WTC11 (cell line): Measurements from ENCODE around the gene RAB35. TPM values are rescaled to one million over a fixed set of nuclear protein-coding genes. Genes with fewer than 3 reads are reported as not detected.

ENCODE experiments used
- ATAC-seq: fragments of 200-7000 bp; cut with Tn5 transposase; 2 replicates; pipeline ENCODE4 v1.10.0; 2021; ENCODE audit warnings: mild to moderate bottlenecking, moderate library complexity
- CTCF ChIA-PET: fragments of 300-600 bp; sonication (Branson Sonifier 250); formaldehyde crosslinking; loops from one replicate; lab custom pipeline; 2021; ENCODE audit warnings: antibody characterized with exemption; lab: Charles Lee
- POLR2A ChIA-PET: fragments of 350-600 bp; sonication (Branson Sonifier 250); formaldehyde crosslinking; loops from one replicate; lab custom pipeline; 2021; ENCODE audit warnings: antibody characterized with exemption; lab: Charles Lee
- DNase-seq: peaks from one replicate; pipeline ENCODE4 v3.0.0; 2021; ENCODE audit warnings: low spot score
- H3K27ac Mint-ChIP-seq: 2 replicates; pipeline ENCODE4 v1.8.0; 2021; ENCODE audit warnings: mixed read lengths
- H3K27me3 Mint-ChIP-seq: 2 replicates; pipeline ENCODE4 v1.8.0; 2021; ENCODE audit warnings: low read depth, mild to moderate bottlenecking, moderate library complexity, mixed read lengths
- H3K36me3 Mint-ChIP-seq: 2 replicates; pipeline ENCODE4 v1.8.0; 2021; ENCODE audit warnings: mixed read lengths
- H3K4me1 Mint-ChIP-seq: 2 replicates; pipeline ENCODE4 v1.8.0; 2022; ENCODE audit warnings: mixed read lengths
- H3K4me3 Mint-ChIP-seq: 2 replicates; pipeline ENCODE4 v1.8.0; 2021; ENCODE audit warnings: mild to moderate bottlenecking, moderate library complexity, mixed read lengths
- H3K9me3 Mint-ChIP-seq: 2 replicates; pipeline ENCODE4 v1.8.0; 2021; ENCODE audit warnings: mixed read lengths
- CREM ChIP-seq: sonication (generic); formaldehyde crosslinking; IDR thresholded peaks from 2 replicates; pipeline ENCODE4 v1.8.1; 2022; ENCODE audit warnings: mild to moderate bottlenecking, missing genetic modification reagents, moderate library complexity
- ETV6 ChIP-seq: sonication (generic); formaldehyde crosslinking; IDR thresholded peaks from 2 replicates; pipeline ENCODE4 v1.8.1; 2022; ENCODE audit warnings: mild to moderate bottlenecking, missing genetic modification reagents
- FOXJ3 ChIP-seq: sonication (generic); formaldehyde crosslinking; IDR thresholded peaks from 2 replicates; pipeline ENCODE4 v1.9.0; 2021; ENCODE audit warnings: missing genetic modification reagents, mild to moderate bottlenecking, borderline replicate concordance
- GABPB1 ChIP-seq: sonication (generic); formaldehyde crosslinking; IDR thresholded peaks from 2 replicates; pipeline ENCODE4 v1.8.1; 2023; ENCODE audit warnings: mild to moderate bottlenecking, missing genetic modification reagents
- NR1H2 ChIP-seq: sonication (generic); formaldehyde crosslinking; IDR thresholded peaks from 2 replicates; pipeline ENCODE4 v1.9.0; 2021; ENCODE audit warnings: mild to moderate bottlenecking, moderate library complexity, missing genetic modification reagents
- NR3C1 ChIP-seq: sonication (generic); formaldehyde crosslinking; conservative IDR thresholded peaks from 2 replicates; pipeline ENCODE4 v1.8.1; 2023; ENCODE audit warnings: low read depth, mild to moderate bottlenecking, missing genetic modification reagents
- OVOL2 ChIP-seq: fragments of 250-450 bp; sonication (Bioruptor Pico); IDR thresholded peaks from 2 replicates; pipeline ENCODE4 v1.9.0; 2021; ENCODE audit warnings: mild to moderate bottlenecking, borderline replicate concordance
- RORB ChIP-seq: fragments of 250-450 bp; sonication (Bioruptor Pico); IDR thresholded peaks from 2 replicates; pipeline ENCODE4 v1.9.0; 2021; ENCODE audit warnings: mild to moderate bottlenecking
- TP53 ChIP-seq: sonication (generic); formaldehyde crosslinking; IDR thresholded peaks from 2 replicates; pipeline ENCODE4 v1.8.1; 2023; ENCODE audit warnings: mild to moderate bottlenecking, missing genetic modification reagents
- ZNF232 ChIP-seq: sonication (generic); formaldehyde crosslinking; IDR thresholded peaks from 2 replicates; pipeline ENCODE4 v1.8.0; 2022; ENCODE audit warnings: mild to moderate bottlenecking, missing genetic modification reagents
- ZNF396 ChIP-seq: fragments of 250-450 bp; sonication (Bioruptor Pico); IDR thresholded peaks from 2 replicates; pipeline ENCODE4 v1.8.0; 2021; ENCODE audit warnings: mild to moderate bottlenecking, moderate library complexity, borderline replicate concordance
- ZNF671 ChIP-seq: fragments of 250-450 bp; sonication (Bioruptor Pico); IDR thresholded peaks from 2 replicates; pipeline ENCODE4 v1.8.0; 2021; ENCODE audit warnings: mild to moderate bottlenecking
- total RNA-seq: library from RNA; stranded (reverse); gene quantifications from 3 replicates; pipeline ENCODE4 v1.2.3, GENCODE V29; 2021
- TF ChIP-seq, protein P1 (sequence below): sonication (generic); formaldehyde crosslinking; conservative IDR thresholded peaks from 2 replicates; pipeline ENCODE4 v1.8.1; 2023; ENCODE audit warnings: mild to moderate bottlenecking, low read depth, missing genetic modification reagents, moderate library complexity
- TF ChIP-seq, protein P2 (sequence below): sonication (generic); formaldehyde crosslinking; IDR thresholded peaks from 2 replicates; pipeline ENCODE4 v1.8.1; 2023; ENCODE audit warnings: mild to moderate bottlenecking, missing genetic modification reagents, borderline replicate concordance
- TF ChIP-seq, protein P3 (sequence below): sonication (generic); formaldehyde crosslinking; IDR thresholded peaks from 2 replicates; pipeline ENCODE4 v1.8.1; 2023; ENCODE audit warnings: mild to moderate bottlenecking, missing genetic modification reagents, moderate library complexity
- TF ChIP-seq, protein P4 (sequence below): fragments of 250-450 bp; sonication (Bioruptor Pico); IDR thresholded peaks from 2 replicates; pipeline ENCODE4 v2.1.2; 2022; ENCODE audit warnings: mild to moderate bottlenecking, moderate library complexity
- TF ChIP-seq, protein P5 (sequence below): sonication (generic); formaldehyde crosslinking; IDR thresholded peaks from 2 replicates; pipeline ENCODE4 v1.8.0; 2022; ENCODE audit warnings: mild to moderate bottlenecking, missing genetic modification reagents
- TF ChIP-seq, protein P6 (sequence below): sonication (generic); formaldehyde crosslinking; IDR thresholded peaks from 2 replicates; pipeline ENCODE4 v1.8.1; 2023; ENCODE audit warnings: mild to moderate bottlenecking, moderate library complexity, missing genetic modification reagents

The RAB35 gene
- total RNA-seq, 1 experiment from 2014 or later = 44.5 TPM

DNA sequence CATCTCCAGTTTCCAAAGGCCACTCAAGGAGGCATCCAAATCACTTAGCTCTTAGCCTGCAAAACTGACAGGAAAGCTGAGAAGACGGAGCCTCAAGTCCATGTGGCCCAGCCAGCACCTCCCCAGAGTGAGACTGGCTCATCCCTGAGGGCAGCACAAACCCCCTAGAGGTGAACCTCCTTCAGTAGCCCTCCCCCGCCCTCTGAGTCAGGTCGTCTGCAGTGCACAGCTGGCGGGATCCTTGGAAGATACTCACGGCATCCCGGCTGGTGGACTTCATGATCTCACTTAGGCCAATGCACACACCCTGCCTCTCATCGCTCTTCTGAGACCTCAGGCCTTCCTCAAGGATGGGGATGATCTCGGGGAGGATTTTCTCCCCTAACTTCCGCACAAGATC, 24.1 kb upstream of the RAB35 start (continued):
- TF ChIP-seq, protein P1, sequence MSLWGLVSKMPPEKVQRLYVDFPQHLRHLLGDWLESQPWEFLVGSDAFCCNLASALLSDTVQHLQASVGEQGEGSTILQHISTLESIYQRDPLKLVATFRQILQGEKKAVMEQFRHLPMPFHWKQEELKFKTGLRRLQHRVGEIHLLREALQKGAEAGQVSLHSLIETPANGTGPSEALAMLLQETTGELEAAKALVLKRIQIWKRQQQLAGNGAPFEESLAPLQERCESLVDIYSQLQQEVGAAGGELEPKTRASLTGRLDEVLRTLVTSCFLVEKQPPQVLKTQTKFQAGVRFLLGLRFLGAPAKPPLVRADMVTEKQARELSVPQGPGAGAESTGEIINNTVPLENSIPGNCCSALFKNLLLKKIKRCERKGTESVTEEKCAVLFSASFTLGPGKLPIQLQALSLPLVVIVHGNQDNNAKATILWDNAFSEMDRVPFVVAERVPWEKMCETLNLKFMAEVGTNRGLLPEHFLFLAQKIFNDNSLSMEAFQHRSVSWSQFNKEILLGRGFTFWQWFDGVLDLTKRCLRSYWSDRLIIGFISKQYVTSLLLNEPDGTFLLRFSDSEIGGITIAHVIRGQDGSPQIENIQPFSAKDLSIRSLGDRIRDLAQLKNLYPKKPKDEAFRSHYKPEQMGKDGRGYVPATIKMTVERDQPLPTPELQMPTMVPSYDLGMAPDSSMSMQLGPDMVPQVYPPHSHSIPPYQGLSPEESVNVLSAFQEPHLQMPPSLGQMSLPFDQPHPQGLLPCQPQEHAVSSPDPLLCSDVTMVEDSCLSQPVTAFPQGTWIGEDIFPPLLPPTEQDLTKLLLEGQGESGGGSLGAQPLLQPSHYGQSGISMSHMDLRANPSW (CRISPR knock-in tag) = no peak

DNA sequence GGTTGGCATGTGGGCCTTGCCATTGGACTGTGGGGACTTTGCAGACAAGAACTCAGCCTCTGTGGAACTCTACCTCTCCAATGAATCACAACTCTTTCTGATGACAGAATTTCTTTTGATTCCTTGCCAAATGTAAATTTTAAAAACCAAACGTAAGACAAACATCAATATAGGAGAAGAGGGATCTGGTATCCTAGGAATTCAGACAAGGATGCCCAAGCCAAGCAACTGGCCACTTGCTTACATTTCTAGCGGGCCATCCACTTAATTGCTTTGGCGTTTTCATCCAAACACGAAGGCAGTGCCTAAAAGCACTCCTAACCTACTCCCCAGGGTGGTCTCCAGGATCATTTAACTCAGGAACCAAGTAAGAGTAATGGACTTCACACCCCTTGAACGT, 23.4 kb upstream of the RAB35 start:
- no peak for TF ChIP-seq ZNF396 (CRISPR knock-in tag)
- no peak for TF ChIP-seq ETV6
- TF ChIP-seq, protein P2, sequence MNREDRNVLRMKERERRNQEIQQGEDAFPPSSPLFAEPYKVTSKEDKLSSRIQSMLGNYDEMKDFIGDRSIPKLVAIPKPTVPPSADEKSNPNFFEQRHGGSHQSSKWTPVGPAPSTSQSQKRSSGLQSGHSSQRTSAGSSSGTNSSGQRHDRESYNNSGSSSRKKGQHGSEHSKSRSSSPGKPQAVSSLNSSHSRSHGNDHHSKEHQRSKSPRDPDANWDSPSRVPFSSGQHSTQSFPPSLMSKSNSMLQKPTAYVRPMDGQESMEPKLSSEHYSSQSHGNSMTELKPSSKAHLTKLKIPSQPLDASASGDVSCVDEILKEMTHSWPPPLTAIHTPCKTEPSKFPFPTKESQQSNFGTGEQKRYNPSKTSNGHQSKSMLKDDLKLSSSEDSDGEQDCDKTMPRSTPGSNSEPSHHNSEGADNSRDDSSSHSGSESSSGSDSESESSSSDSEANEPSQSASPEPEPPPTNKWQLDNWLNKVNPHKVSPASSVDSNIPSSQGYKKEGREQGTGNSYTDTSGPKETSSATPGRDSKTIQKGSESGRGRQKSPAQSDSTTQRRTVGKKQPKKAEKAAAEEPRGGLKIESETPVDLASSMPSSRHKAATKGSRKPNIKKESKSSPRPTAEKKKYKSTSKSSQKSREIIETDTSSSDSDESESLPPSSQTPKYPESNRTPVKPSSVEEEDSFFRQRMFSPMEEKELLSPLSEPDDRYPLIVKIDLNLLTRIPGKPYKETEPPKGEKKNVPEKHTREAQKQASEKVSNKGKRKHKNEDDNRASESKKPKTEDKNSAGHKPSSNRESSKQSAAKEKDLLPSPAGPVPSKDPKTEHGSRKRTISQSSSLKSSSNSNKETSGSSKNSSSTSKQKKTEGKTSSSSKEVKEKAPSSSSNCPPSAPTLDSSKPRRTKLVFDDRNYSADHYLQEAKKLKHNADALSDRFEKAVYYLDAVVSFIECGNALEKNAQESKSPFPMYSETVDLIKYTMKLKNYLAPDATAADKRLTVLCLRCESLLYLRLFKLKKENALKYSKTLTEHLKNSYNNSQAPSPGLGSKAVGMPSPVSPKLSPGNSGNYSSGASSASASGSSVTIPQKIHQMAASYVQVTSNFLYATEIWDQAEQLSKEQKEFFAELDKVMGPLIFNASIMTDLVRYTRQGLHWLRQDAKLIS (CRISPR knock-in tag) = no peak
- no peak for TF ChIP-seq NR1H2 (CRISPR knock-in tag)
- TF ChIP-seq ZNF671 = no peak
- TF ChIP-seq, protein P3, sequence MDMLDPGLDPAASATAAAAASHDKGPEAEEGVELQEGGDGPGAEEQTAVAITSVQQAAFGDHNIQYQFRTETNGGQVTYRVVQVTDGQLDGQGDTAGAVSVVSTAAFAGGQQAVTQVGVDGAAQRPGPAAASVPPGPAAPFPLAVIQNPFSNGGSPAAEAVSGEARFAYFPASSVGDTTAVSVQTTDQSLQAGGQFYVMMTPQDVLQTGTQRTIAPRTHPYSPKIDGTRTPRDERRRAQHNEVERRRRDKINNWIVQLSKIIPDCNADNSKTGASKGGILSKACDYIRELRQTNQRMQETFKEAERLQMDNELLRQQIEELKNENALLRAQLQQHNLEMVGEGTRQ (CRISPR knock-in tag) = no peak
- TF ChIP-seq NR3C1 (CRISPR knock-in tag) = no peak
- TF ChIP-seq, protein P4, sequence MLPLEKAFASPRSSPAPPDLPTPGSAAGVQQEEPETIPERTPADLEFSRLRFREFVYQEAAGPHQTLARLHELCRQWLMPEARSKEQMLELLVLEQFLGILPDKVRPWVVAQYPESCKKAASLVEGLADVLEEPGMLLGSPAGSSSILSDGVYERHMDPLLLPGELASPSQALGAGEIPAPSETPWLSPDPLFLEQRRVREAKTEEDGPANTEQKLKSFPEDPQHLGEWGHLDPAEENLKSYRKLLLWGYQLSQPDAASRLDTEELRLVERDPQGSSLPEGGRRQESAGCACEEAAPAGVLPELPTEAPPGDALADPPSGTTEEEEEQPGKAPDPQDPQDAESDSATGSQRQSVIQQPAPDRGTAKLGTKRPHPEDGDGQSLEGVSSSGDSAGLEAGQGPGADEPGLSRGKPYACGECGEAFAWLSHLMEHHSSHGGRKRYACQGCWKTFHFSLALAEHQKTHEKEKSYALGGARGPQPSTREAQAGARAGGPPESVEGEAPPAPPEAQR (CRISPR knock-in tag) = no peak
- TF ChIP-seq, protein P5, sequence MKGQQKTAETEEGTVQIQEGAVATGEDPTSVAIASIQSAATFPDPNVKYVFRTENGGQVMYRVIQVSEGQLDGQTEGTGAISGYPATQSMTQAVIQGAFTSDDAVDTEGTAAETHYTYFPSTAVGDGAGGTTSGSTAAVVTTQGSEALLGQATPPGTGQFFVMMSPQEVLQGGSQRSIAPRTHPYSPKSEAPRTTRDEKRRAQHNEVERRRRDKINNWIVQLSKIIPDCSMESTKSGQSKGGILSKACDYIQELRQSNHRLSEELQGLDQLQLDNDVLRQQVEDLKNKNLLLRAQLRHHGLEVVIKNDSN = no peak
- no peak for TF ChIP-seq ZNF232 (CRISPR knock-in tag)
- Mint-ChIP-seq H3K27me3 (no peaks in the 10 kb centered on the region), H3K27ac (no peak overlapping the region), H3K9me3 (no peaks in the 10 kb centered on the region), H3K4me3 (no peak overlapping the region), H3K36me3 (peaks cover 86% of the 10 kb centered on the region), H3K4me1 (no peaks in the 10 kb centered on the region)
- ChIA-PET POLR2A (no interaction called here), CTCF (no interaction called here)
- no peak for ATAC-seq
- no peak for DNase-seq

DNA sequence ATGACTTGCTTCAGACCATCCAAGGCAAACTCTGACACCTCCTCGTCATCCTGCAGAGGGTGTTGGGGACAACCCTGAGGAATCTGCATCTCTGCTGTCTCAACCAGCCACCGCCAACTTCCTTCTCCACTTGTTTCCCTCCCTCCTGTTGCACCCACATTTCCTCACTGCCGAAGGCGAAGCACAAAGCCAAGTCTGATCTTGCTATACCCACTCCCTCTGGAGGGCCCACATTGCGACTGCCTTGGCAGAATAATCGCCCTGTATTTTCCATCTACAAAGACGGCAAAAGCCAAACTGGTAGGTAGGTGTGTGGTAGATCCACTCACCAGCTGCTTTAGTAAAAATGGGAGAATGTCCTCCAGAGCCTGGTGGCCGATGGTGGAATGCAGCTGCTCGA, 21.8 kb upstream of the RAB35 start:
- peaks cover 87% of the 10 kb centered on the region for H3K36me3 Mint-ChIP-seq
- ChIA-PET POLR2A (no interaction called here), CTCF (no interaction called here)
- H3K27ac Mint-ChIP-seq = no peak overlapping the region
- no peaks in the 10 kb centered on the region for H3K27me3 Mint-ChIP-seq
- DNase-seq = no peak
- TF ChIP-seq OVOL2 = no peak
- TF ChIP-seq TP53 = no peak
- TF ChIP-seq FOXJ3 (CRISPR knock-in tag) = no peak
- TF ChIP-seq RORB (CRISPR knock-in tag) = no peak
- no peak for TF ChIP-seq GABPB1 (CRISPR knock-in tag)
- no peak for TF ChIP-seq ZNF671
- no peak for TF ChIP-seq NR3C1 (CRISPR knock-in tag)
- TF ChIP-seq, protein P6, sequence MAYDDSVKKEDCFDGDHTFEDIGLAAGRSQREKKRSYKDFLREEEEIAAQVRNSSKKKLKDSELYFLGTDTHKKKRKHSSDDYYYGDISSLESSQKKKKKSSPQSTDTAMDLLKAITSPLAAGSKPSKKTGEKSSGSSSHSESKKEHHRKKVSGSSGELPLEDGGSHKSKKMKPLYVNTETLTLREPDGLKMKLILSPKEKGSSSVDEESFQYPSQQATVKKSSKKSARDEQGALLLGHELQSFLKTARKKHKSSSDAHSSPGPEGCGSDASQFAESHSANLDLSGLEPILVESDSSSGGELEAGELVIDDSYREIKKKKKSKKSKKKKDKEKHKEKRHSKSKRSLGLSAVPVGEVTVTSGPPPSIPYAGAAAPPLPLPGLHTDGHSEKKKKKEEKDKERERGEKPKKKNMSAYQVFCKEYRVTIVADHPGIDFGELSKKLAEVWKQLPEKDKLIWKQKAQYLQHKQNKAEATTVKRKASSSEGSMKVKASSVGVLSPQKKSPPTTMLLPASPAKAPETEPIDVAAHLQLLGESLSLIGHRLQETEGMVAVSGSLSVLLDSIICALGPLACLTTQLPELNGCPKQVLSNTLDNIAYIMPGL = no peak
- TF ChIP-seq, protein P5 = no peak
- TF ChIP-seq, protein P3 (CRISPR knock-in tag) = no peak
- TF ChIP-seq CREM (CRISPR knock-in tag) = no peak
- TF ChIP-seq, all 79 proteins: peak for 0
- no peaks in the 10 kb centered on the region for H3K9me3 Mint-ChIP-seq
- no peak overlapping the region for H3K4me3 Mint-ChIP-seq
- no peaks in the 10 kb centered on the region for H3K4me1 Mint-ChIP-seq
- ATAC-seq = no peak
